Astrocyte (in vitro differentiated cells and primary cell): Measurements from ENCODE around the gene RNF223.

ENCODE experiments used
- CTCF ChIP-seq: IDR thresholded peaks from 2 replicates; pipeline ENCODE4 v1.5.1; 2011; ENCODE audit warnings: low read depth, mild to moderate bottlenecking, inconsistent platforms, low read length, moderate library complexity; ENCODE audit not compliant: insufficient read depth
- EZH2 ChIP-seq: IDR thresholded peaks from 2 replicates; pipeline ENCODE4 v1.6.1; 2012; ENCODE audit warnings: mild to moderate bottlenecking, low read length, inconsistent platforms; ENCODE audit not compliant: insufficient read depth

GRCh38 chr1:1038694-1039093, 35.4 kb downstream of the RNF223 start:
- TF ChIP-seq CTCF, result no peak
- TF ChIP-seq EZH2, result no peak
